Gastrocnemius medialis (tissue), 4 donors: ENCODE measurements around the gene KRTAP3-1. TPM values are rescaled to one million over a fixed set of nuclear protein-coding genes. Genes with fewer than 3 reads are reported as not detected.

ENCODE experiments used
- ATAC-seq, 2 donors: fragments of 150-250 bp; one replicate each; pipeline ENCODE4 v1.9.1; 2016
- DNase-seq, 2 donors: peaks; one replicate each; pipeline ENCODE4 v3.0.0-alpha.2; 2019
- H3K27ac ChIP-seq, 4 donors: fragments of 200-600 bp; sonication (generic); 1 replicate in 1 of 4; 2 replicates in 3 of 4; pipeline ENCODE4 v1.5.1; 2016 to 2018; ENCODE audit warnings: mild to moderate bottlenecking in 2 of 4, moderate library complexity in 1 of 4
- H3K27me3 ChIP-seq, 3 donors: fragments of 200-600 bp; sonication (generic) in 2 of 3; 1 replicate in 1 of 3; 2 replicates in 2 of 3; pipeline versions ENCODE4 v1.5.1 to v1.6.0; 2016 to 2019; ENCODE audit warnings: mild to moderate bottlenecking in 1 of 3, moderate library complexity in 1 of 3
- H3K36me3 ChIP-seq, 2 donors: fragments of 200-600 bp; sonication (generic) in 1 of 2; one replicate each; pipeline ENCODE4 v1.5.1; 2017 to 2018
- H3K4me1 ChIP-seq, 2 donors: fragments of 200-600 bp; sonication (generic) in 1 of 2; one replicate each; pipeline ENCODE4 v1.5.1; 2016 to 2017; ENCODE audit warnings: mild to moderate bottlenecking in 2 of 2
- H3K4me3 ChIP-seq, 4 donors: fragments of 200-600 bp; sonication (generic) in 3 of 4; 1 replicate in 1 of 4; 2 replicates in 3 of 4; pipeline ENCODE4 v1.5.1; 2016 to 2019; ENCODE audit warnings: mild to moderate bottlenecking in 2 of 4
- H3K9me3 ChIP-seq, 3 donors: fragments of 200-600 bp; sonication (generic) in 2 of 3; 1 replicate in 1 of 3; 2 replicates in 2 of 3; pipeline ENCODE4 v1.5.1; 2016 to 2019
- CTCF ChIP-seq, 5 experiments: fragments of 450-650 bp in 3 of 5; fragments of 200-600 bp in 2 of 5; sonication (generic) in 2 of 5; IDR thresholded peaks in 4 of 5; conservative IDR thresholded peaks in 1 of 5; 1 replicate in 4 of 5; 2 replicates in 1 of 5; pipeline ENCODE4 v1.5.1; 2016 to 2019; ENCODE audit warnings: antibody characterized with exemption in 5 of 5, mild to moderate bottlenecking in 3 of 5, moderate library complexity in 3 of 5
- POLR2A ChIP-seq, 2 donors: fragments of 450-650 bp; IDR thresholded peaks; one replicate each; pipeline ENCODE4 v1.6.1; 2017; ENCODE audit warnings: antibody characterized with exemption in 2 of 2, mild to moderate bottlenecking in 2 of 2, moderate library complexity in 2 of 2
- in situ Hi-C, 4 donors: fragments of 200-750 bp; cut with MboI; loops; one replicate each; pipeline versions ENCODE4 v1.15.0 to v1.8.0; 2017; ENCODE audit warnings: low sequenced_read_pairs in 4 of 4
- intact Hi-C: fragments of 100-400 bp; cut with DNase I; formaldehyde crosslinking; loops from one replicate; pipeline ENCODE4 v1.15.1; 2023; ENCODE audit warnings: low total_unique reads
- total RNA-seq, 4 donors: library from RNA; depleted of rRNA; stranded (reverse); fragments of >200 nt; gene quantifications; one replicate each; pipeline versions ENCODE4 v1.1.0 to v1.2.3, GENCODE V29; 2016

Gene KRTAP3-1
- total RNA-seq, 4 donors from 2014 or later = not detected

- Histone ChIP-seq H3K36me3 (no peaks in the 10 kb centered on the region), H3K27ac (no peak overlapping the region), H3K4me1 (no peaks in the 10 kb centered on the region), H3K27me3 (peaks cover 0 to 1% (median 0%) of the 10 kb centered on the region in 3 donors), H3K9me3 (no peaks in the 10 kb centered on the region), H3K4me3 (no peak overlapping the region)
- in situ Hi-C loops (no loop called here), intact Hi-C loops (no loop called here)
- ATAC-seq (no peak), DNase-seq (no peak)
- TF ChIP-seq POLR2A (IDR thresholded peaks at IDR 0.05) (no peak), CTCF (IDR thresholded peaks at IDR 0.05 in 4 of 5, conservative IDR thresholded peaks at IDR 0.05 in 1 of 5) (no peak)
These were observed 11.4 kb upstream of the KRTAP3-1 start for GRCh38 chr17:41020336-41020735.

GRCh38 chr17:41019415-41019814, 10.5 kb upstream of the KRTAP3-1 start:
- Histone ChIP-seq H3K4me1 (no peaks in the 10 kb centered on the region), H3K27ac (no peak overlapping the region), H3K9me3 (no peaks in the 10 kb centered on the region), H3K27me3 (no peaks in the 10 kb centered on the region), H3K36me3 (no peaks in the 10 kb centered on the region), H3K4me3 (no peak overlapping the region)
- TF ChIP-seq POLR2A (IDR thresholded peaks at IDR 0.05) (no peak), CTCF (IDR thresholded peaks at IDR 0.05 in 4 of 5, conservative IDR thresholded peaks at IDR 0.05 in 1 of 5) (no peak)
- DNase-seq (no peak), ATAC-seq (no peak)
- in situ Hi-C loops = no loop called here
- intact Hi-C loops = no loop called here

- ATAC-seq (no peak), DNase-seq (no peak)
- in situ Hi-C loops = no loop called here
- no peaks in the 10 kb centered on the region for H3K36me3 ChIP-seq
- no peak overlapping the region for H3K4me3 ChIP-seq
- H3K9me3 ChIP-seq = no peaks in the 10 kb centered on the region
- TF ChIP-seq CTCF (IDR thresholded peaks at IDR 0.05 in 4 of 5, conservative IDR thresholded peaks at IDR 0.05 in 1 of 5) (no peak), POLR2A (IDR thresholded peaks at IDR 0.05) (no peak)
- peaks cover 2 to 3% of the 10 kb centered on the region in 2 donors for H3K4me1 ChIP-seq
- intact Hi-C loops = no loop called here
- H3K27me3 ChIP-seq = no peaks in the 10 kb centered on the region
- no peak overlapping the region for H3K27ac ChIP-seq
These were observed 9.6 kb upstream of the KRTAP3-1 start for GRCh38 chr17:41018541-41018940.

GRCh38 chr17:41016578-41017215, 7.8 kb upstream of the KRTAP3-1 start:
- no peaks in the 10 kb centered on the region for H3K36me3 ChIP-seq
- in situ Hi-C loops (no loop called here), intact Hi-C loops (no loop called here)
- no peak overlapping the region for H3K27ac ChIP-seq
- no peaks in the 10 kb centered on the region for H3K9me3 ChIP-seq
- TF ChIP-seq CTCF (IDR thresholded peaks at IDR 0.05 in 4 of 5, conservative IDR thresholded peaks at IDR 0.05 in 1 of 5) = no peak
- no peak for TF ChIP-seq POLR2A (IDR thresholded peaks at IDR 0.05)
- ATAC-seq = no peak
- no peak for DNase-seq
- H3K4me1 ChIP-seq = peaks cover 7 to 8% of the 10 kb centered on the region in 2 donors
- no peak overlapping the region for H3K4me3 ChIP-seq
- H3K27me3 ChIP-seq = no peaks in the 10 kb centered on the region

GRCh38 chr17:41015454-41015853, 6.5 kb upstream of the KRTAP3-1 start:
- in situ Hi-C loops (no loop called here), intact Hi-C loops (no loop called here)
- no peaks in the 10 kb centered on the region for H3K9me3 ChIP-seq
- H3K27me3 ChIP-seq = no peaks in the 10 kb centered on the region
- no peak overlapping the region for H3K27ac ChIP-seq
- H3K4me3 ChIP-seq = no peak overlapping the region
- peaks cover 7 to 8% of the 10 kb centered on the region in 2 donors for H3K4me1 ChIP-seq
- no peak for DNase-seq
- TF ChIP-seq POLR2A (IDR thresholded peaks at IDR 0.05) = no peak
- no peak for TF ChIP-seq CTCF (IDR thresholded peaks at IDR 0.05 in 4 of 5, conservative IDR thresholded peaks at IDR 0.05 in 1 of 5)
- no peak for ATAC-seq
- no peaks in the 10 kb centered on the region for H3K36me3 ChIP-seq
